ENCODE measurements around the gene ASH1L. TPM values are rescaled to one million over a fixed set of nuclear protein-coding genes. Genes with fewer than 3 reads are reported as not detected.

Gene ASH1L
- total and polyA plus RNA-seq, 3 donors from 2014 or later = 20.6 to 93.0 (median 87.6) TPM

DNA sequence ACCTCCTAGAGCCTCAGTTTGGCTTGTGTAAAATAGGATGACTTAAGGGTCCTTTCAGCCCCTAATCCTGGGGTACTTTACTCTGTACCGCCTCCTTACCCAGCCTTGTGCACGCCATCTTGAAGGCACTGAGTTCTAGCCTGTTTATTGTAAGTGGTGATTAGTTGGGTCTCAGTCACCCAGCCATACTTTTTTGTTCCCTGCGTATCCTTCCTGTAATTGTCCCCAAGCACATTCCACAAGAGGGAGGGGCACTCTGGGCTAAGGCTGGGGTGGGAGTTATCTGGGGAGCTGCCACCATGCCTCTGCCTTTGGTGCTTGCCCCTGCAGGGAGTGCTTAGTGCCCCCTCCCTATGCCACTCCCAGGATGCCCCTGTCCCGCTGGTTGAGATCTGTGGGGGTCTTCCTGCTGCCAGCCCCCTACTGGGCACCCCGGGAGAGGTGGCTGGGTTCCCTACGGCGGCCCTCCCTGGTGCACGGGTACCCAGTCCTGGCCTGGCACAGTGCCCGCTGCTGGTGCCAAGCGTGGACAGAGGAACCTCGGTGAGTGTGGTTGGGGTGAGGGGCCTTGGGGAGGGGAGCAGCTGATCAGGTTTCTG lies 253.1 kb downstream of the ASH1L start:
- WGBS, 2 donors = 14 to 20% methylated on average over 10 to 11 of the region's 11 CpGs
- H3K4me1 ChIP-seq = peaks cover 9% of the 10 kb centered on the region
- no peak for DNase-seq
- H3K27ac ChIP-seq = peak overlapping the region; percentile 84 to 86
- TF ChIP-seq POLR2A (IDR thresholded peaks at IDR 0.05) = no peak
- TF ChIP-seq CTCF (IDR thresholded peaks at IDR 0.05) = no peak
- H3K27me3 ChIP-seq = no peaks in the 10 kb centered on the region
- intact Hi-C loops (cut with DNase I; ENCODE audit: low total_unique reads) = no loop called here
- H3K9me3 ChIP-seq = no peaks in the 10 kb centered on the region
- peak overlapping the region; percentile 76 to 88 for H3K4me3 ChIP-seq
- H3K36me3 ChIP-seq (ENCODE audit: low read depth, missing control alignments) = no peaks in the 10 kb centered on the region

- peak within 1 kb of the TSS; percentile 76 to 88 for H3K4me3 ChIP-seq
- no peaks in the 10 kb centered on the region for H3K9me3 ChIP-seq
- intact Hi-C loops (cut with DNase I; ENCODE audit: low total_unique reads) = no loop called here
- WGBS, 2 donors = 0% methylated on average over 28 to 51 of the region's 51 CpGs
- TF ChIP-seq CTCF (IDR thresholded peaks at IDR 0.05) (peak in 2 of 3 experiments; percentile 42 to 69), POLR2A (IDR thresholded peaks at IDR 0.05) (peak; percentile 2)
- H3K27me3 ChIP-seq = no peaks in the 10 kb centered on the region
- no peaks in the 10 kb centered on the region for H3K36me3 ChIP-seq (ENCODE audit: low read depth, missing control alignments)
- peaks cover 9% of the 10 kb centered on the region for H3K4me1 ChIP-seq
- H3K27ac ChIP-seq = peak within 1 kb of the TSS; percentile 84 to 86
- peak; percentile 99 for DNase-seq
Measured at GRCh38 chr1:155308493-155309422, 253.8 kb downstream of the ASH1L start, which contains the start of gene FDPS. Gene FDPS, plus strand, starts transcription at chr1:155308866. Its CDS starts 924 bp downstream, at chr1:155309790.

- Histone ChIP-seq H3K36me3 (ENCODE audit: low read depth, missing control alignments) (no peaks in the 10 kb centered on the region), H3K4me3 (no peak overlapping the region), H3K27me3 (no peaks in the 10 kb centered on the region), H3K27ac (no peak overlapping the region), H3K4me1 (peaks cover 9% of the 10 kb centered on the region), H3K9me3 (no peaks in the 10 kb centered on the region)
- 67 to 72% methylated on average over 6 of the region's 6 CpGs for WGBS, 2 donors
- intact Hi-C loops (cut with DNase I; ENCODE audit: low total_unique reads) = no loop called here
- no peak for TF ChIP-seq CTCF (IDR thresholded peaks at IDR 0.05)
- TF ChIP-seq POLR2A (IDR thresholded peaks at IDR 0.05) = no peak
- no peak for DNase-seq
Measured at GRCh38 chr1:155307247-155307740, 255.3 kb downstream of the ASH1L start.

DNA sequence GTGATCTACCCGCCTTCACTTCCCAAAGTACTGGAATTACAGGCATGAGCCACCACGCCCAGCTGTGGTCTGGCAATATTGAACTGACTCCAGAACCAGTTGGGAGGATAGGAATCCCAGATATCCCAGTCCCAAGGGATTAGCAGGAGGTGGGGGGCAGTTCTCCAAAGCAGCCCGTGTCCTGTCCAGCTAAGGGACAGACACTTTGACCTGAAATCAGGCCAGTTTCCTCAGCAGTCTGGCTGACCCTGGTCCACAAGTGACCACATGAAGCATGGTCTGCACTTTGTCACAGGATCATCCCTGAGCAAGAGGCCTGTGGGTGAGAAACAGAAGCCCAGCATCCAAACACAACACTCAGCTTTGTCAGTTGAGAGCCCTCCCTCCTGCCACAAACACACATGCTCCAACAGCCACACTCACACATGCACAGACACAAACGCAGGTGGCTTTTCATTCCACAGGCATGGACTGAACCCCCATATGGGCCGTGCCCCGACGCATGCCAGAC lies 256.7 kb downstream of the ASH1L start:
- 78 to 84% methylated on average over 6 to 7 of the region's 7 CpGs for WGBS, 2 donors
- DNase-seq = no peak
- intact Hi-C loops (cut with DNase I; ENCODE audit: low total_unique reads) = no loop called here
- H3K4me1 ChIP-seq = peaks cover 9% of the 10 kb centered on the region
- no peaks in the 10 kb centered on the region for H3K27me3 ChIP-seq
- H3K4me3 ChIP-seq = no peak overlapping the region
- H3K9me3 ChIP-seq = no peaks in the 10 kb centered on the region
- H3K27ac ChIP-seq = no peak overlapping the region
- H3K36me3 ChIP-seq (ENCODE audit: low read depth, missing control alignments) = no peaks in the 10 kb centered on the region
- no peak for TF ChIP-seq POLR2A (IDR thresholded peaks at IDR 0.05)
- no peak for TF ChIP-seq CTCF (IDR thresholded peaks at IDR 0.05)
